Measurements from ENCODE around the gene ARPP21. TPM values are rescaled to one million over a fixed set of nuclear protein-coding genes. Genes with fewer than 3 reads are reported as not detected.

ARPP21 gene
- total RNA-seq, 2 donors from 2014 or later: 0.27 TPM; not detected in 1

GRCh38 chr3:35666888-35667287 lies 27.6 kb downstream of the ARPP21 start:
- H3K27me3 ChIP-seq (replicated peaks; ENCODE audit: insufficient read depth): no peaks in the 10 kb centered on the region
- H3K9me3 ChIP-seq: no peaks in the 10 kb centered on the region
- TF ChIP-seq CTCF (IDR thresholded peaks at IDR 0.05): no peak
- no peak overlapping the region for H3K27ac ChIP-seq
- peaks cover 0 to 11% of the 10 kb centered on the region in 2 donors for H3K4me1 ChIP-seq (ENCODE audit: control insufficient read depth in 1 of 2, low read depth in 2 of 2)
- H3K36me3 ChIP-seq: no peaks in the 10 kb centered on the region
- no peak for DNase-seq (ENCODE audit: low spot score)
- ATAC-seq (ENCODE audit: insufficient number of reproducible peaks, low FRiP score, low read depth): no peak
- no peak overlapping the region for H3K4me3 ChIP-seq

GRCh38 chr3:35670408-35670965 lies 31.2 kb downstream of the ARPP21 start:
- Histone ChIP-seq H3K4me3 (no peak overlapping the region), H3K4me1 (ENCODE audit: control insufficient read depth in 1 of 2, low read depth in 2 of 2) (peaks cover 0 to 2% of the 10 kb centered on the region in 2 donors), H3K27me3 (replicated peaks; ENCODE audit: insufficient read depth) (no peaks in the 10 kb centered on the region), H3K9me3 (no peaks in the 10 kb centered on the region), H3K36me3 (no peaks in the 10 kb centered on the region), H3K27ac (no peak overlapping the region)
- no peak for DNase-seq (ENCODE audit: low spot score)
- ATAC-seq (ENCODE audit: insufficient number of reproducible peaks, low FRiP score, low read depth): no peak
- no peak for TF ChIP-seq CTCF (IDR thresholded peaks at IDR 0.05)

GRCh38 chr3:35671483-35671882 lies 32.2 kb downstream of the ARPP21 start:
- Histone ChIP-seq H3K27me3 (replicated peaks; ENCODE audit: insufficient read depth) (no peaks in the 10 kb centered on the region), H3K4me3 (no peak overlapping the region), H3K27ac (no peak overlapping the region), H3K36me3 (no peaks in the 10 kb centered on the region), H3K4me1 (ENCODE audit: control insufficient read depth in 1 of 2, low read depth in 2 of 2) (peaks cover 0 to 4% of the 10 kb centered on the region in 2 donors), H3K9me3 (no peaks in the 10 kb centered on the region)
- DNase-seq (ENCODE audit: low spot score): no peak
- no peak for ATAC-seq (ENCODE audit: insufficient number of reproducible peaks, low FRiP score, low read depth)
- no peak for TF ChIP-seq CTCF (IDR thresholded peaks at IDR 0.05)

GRCh38 chr3:35673017-35673416 lies 33.7 kb downstream of the ARPP21 start:
- no peaks in the 10 kb centered on the region for H3K9me3 ChIP-seq
- H3K27ac ChIP-seq: no peak overlapping the region
- no peaks in the 10 kb centered on the region for H3K36me3 ChIP-seq
- DNase-seq (ENCODE audit: low spot score): no peak
- no peak for ATAC-seq (ENCODE audit: insufficient number of reproducible peaks, low FRiP score, low read depth)
- H3K4me1 ChIP-seq (ENCODE audit: control insufficient read depth in 1 of 2, low read depth in 2 of 2): peaks cover 0 to 4% of the 10 kb centered on the region in 2 donors
- H3K4me3 ChIP-seq: no peak overlapping the region
- no peak for TF ChIP-seq CTCF (IDR thresholded peaks at IDR 0.05)
- H3K27me3 ChIP-seq (replicated peaks; ENCODE audit: insufficient read depth): no peaks in the 10 kb centered on the region

- Histone ChIP-seq H3K36me3 (no peaks in the 10 kb centered on the region), H3K9me3 (no peaks in the 10 kb centered on the region), H3K4me1 (ENCODE audit: control insufficient read depth in 1 of 2, low read depth in 2 of 2) (peaks cover 0 to 4% of the 10 kb centered on the region in 2 donors), H3K27me3 (replicated peaks; ENCODE audit: insufficient read depth) (no peaks in the 10 kb centered on the region), H3K27ac (no peak overlapping the region), H3K4me3 (no peak overlapping the region)
- TF ChIP-seq CTCF (IDR thresholded peaks at IDR 0.05): no peak
- ATAC-seq (ENCODE audit: insufficient number of reproducible peaks, low FRiP score, low read depth): no peak
- DNase-seq (ENCODE audit: low spot score): no peak
Observed at GRCh38 chr3:35674451-35675109, 35.3 kb downstream of the ARPP21 start.
